H1 (cell line): ENCODE results near the gene OBSCN.

Experiments used
- CEBPB ChIP-seq: IDR thresholded peaks from 2 replicates; pipeline ENCODE4 v1.6.1; 2012; ENCODE audit warnings: low read depth, low read length
- CHD2 ChIP-seq: IDR thresholded peaks from 2 replicates; pipeline ENCODE4 v1.6.1; 2012; ENCODE audit warnings: low read length, improper control_type of control experiment
- EZH2 ChIP-seq: fragments of 200-600 bp; sonication (generic); IDR thresholded peaks from 2 replicates; pipeline ENCODE4 v1.7.1; 2012; ENCODE audit warnings: low read depth, mild to moderate bottlenecking, moderate library complexity, low read length, inconsistent platforms; ENCODE audit not compliant: severe bottlenecking
- FOSL1 ChIP-seq: IDR thresholded peaks from 2 replicates; pipeline ENCODE4 v1.6.1; 2011; ENCODE audit warnings: mild to moderate bottlenecking, low read depth, low read length, moderate library complexity; ENCODE audit not compliant: insufficient read depth
- HDAC6 ChIP-seq: IDR thresholded peaks from one replicate; pipeline ENCODE4 v1.7.1; 2012; ENCODE audit warnings: low read depth, mild to moderate bottlenecking, inconsistent platforms, low read length, moderate library complexity
- KDM1A ChIP-seq: fragments of 200-600, 300-600 bp; sonication (generic); IDR thresholded peaks from 2 replicates; pipeline ENCODE4 v1.7.1; 2016; ENCODE audit warnings: mild to moderate bottlenecking, low read length, borderline replicate concordance
- POLR2A ChIP-seq, 2 experiments: IDR thresholded peaks; 1 replicate in 1 of 2; 2 replicates in 1 of 2; pipeline ENCODE4 v1.6.1; 2011; ENCODE audit warnings: low read depth in 2 of 2, low read length in 2 of 2, mild to moderate bottlenecking in 2 of 2; ENCODE audit errors: control extremely low read depth in 1 of 2
- POLR2AphosphoS5 ChIP-seq: IDR thresholded peaks from 2 replicates; pipeline ENCODE4 v1.6.1; 2011; ENCODE audit warnings: low read depth, low read length
- TF ChIP-seq, protein P1 (sequence below), 3 experiments: IDR thresholded peaks; 1 replicate in 2 of 3; 2 replicates in 1 of 3; pipeline versions ENCODE4 v1.5.1 to v1.6.1; 2011; ENCODE audit warnings: low read length in 3 of 3, mild to moderate bottlenecking in 3 of 3, inconsistent platforms in 2 of 3, low read depth in 1 of 3, moderate library complexity in 1 of 3; ENCODE audit not compliant: insufficient read depth in 1 of 3; ENCODE audit errors: control extremely low read depth in 1 of 3

DNA sequence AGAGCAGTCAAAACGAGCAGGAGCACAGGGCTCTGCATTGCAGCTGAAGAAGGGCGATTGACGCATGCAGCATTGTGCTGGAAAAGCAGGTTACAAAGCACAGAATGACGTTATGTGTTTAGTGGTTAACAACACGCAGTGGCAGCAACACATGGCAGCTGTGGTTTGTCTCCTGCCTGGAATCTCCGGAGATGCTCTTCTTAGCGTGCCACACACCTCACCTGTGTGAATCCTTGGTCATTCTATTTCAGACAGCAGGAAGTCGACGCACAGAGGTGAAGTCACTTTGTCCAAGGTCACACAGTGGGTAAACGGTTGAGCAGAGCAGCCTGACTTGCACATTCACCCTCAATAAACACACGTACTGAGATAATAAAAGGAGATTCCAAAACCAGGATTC, 14.7 kb downstream of the OBSCN start:
- TF ChIP-seq, protein P1, sequence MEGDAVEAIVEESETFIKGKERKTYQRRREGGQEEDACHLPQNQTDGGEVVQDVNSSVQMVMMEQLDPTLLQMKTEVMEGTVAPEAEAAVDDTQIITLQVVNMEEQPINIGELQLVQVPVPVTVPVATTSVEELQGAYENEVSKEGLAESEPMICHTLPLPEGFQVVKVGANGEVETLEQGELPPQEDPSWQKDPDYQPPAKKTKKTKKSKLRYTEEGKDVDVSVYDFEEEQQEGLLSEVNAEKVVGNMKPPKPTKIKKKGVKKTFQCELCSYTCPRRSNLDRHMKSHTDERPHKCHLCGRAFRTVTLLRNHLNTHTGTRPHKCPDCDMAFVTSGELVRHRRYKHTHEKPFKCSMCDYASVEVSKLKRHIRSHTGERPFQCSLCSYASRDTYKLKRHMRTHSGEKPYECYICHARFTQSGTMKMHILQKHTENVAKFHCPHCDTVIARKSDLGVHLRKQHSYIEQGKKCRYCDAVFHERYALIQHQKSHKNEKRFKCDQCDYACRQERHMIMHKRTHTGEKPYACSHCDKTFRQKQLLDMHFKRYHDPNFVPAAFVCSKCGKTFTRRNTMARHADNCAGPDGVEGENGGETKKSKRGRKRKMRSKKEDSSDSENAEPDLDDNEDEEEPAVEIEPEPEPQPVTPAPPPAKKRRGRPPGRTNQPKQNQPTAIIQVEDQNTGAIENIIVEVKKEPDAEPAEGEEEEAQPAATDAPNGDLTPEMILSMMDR (IDR thresholded peaks at IDR 0.05; ENCODE audit: control extremely low read depth in 1 of 3, insufficient read depth in 1 of 3, low read depth in 1 of 3, low read length in 3 of 3), result no peak
- TF ChIP-seq POLR2A (IDR thresholded peaks at IDR 0.05; ENCODE audit: control extremely low read depth in 1 of 2, low read depth in 2 of 2, low read length in 2 of 2) (no peak), CEBPB (no peak), POLR2AphosphoS5 (no peak), CHD2 (no peak), FOSL1 (no peak), HDAC6 (no peak), KDM1A (no peak), EZH2 (no peak)
